ENCODE results near the gene GARS1.

DNA sequence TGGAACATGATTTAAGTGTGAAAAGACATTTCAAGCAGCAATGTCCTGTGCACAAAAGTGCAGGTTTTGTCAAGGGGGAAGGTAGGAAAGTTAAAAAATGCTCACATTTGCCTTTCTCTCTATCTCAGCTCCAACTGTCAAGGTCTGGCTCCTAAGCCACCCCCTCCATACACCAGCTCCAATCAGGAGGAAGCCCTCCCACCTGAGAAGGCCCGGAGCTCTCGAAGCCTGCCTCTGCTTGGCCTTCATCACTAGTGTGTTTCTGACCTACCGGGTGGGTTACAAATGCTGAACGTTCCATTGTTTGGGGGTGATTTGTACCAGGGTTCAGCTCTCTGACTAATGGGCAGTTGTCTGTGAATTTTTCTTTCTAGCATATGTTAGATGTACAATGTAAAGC, 73.4 kb downstream of the GARS1 start:
- no peak for TF ChIP-seq EZH2phosphoT487 (IDR thresholded peaks at IDR 0.05; ENCODE audit: insufficient read depth, low read depth)
- no peak for TF ChIP-seq EZH2 (IDR thresholded peaks at IDR 0.05; ENCODE audit: insufficient read depth, poor library complexity, severe bottlenecking)
